GM23338 (cell line): ENCODE data around the gene NIPA2.

Experiments used
- CREB1 ChIP-seq: fragments of 250-450 bp; sonication (Bioruptor Pico); IDR thresholded peaks from 2 replicates; pipeline ENCODE4 v1.5.0; 2020; ENCODE audit warnings: low read depth, mild to moderate bottlenecking, moderate library complexity
- CTCF ChIP-seq, 2 experiments: fragments of 200-600 bp in 1 of 2; sonication (generic) in 1 of 2; conservative IDR thresholded peaks; 2 replicates each; pipeline versions ENCODE4 v1.5.1 to v1.6.1; 2016 to 2017; ENCODE audit warnings: antibody characterized with exemption in 2 of 2, low read depth in 2 of 2, mild to moderate bottlenecking in 2 of 2, moderate library complexity in 1 of 2
- ETS1 ChIP-seq: IDR thresholded peaks from 2 replicates; pipeline ENCODE4 v1.6.1; 2016; ENCODE audit warnings: antibody characterized with exemption
- EZH2 ChIP-seq: fragments of 200-600 bp; sonication (generic); IDR thresholded peaks from one replicate; pipeline ENCODE4 v1.8.0; 2017; ENCODE audit warnings: antibody characterized with exemption, mild to moderate bottlenecking, low read depth; ENCODE audit not compliant: unreplicated experiment
- EZH2phosphoT487 ChIP-seq: fragments of 200-600 bp; sonication (generic); IDR thresholded peaks from one replicate; pipeline ENCODE4 v1.8.1; 2018; ENCODE audit warnings: antibody characterized with exemption; ENCODE audit not compliant: unreplicated experiment
- JUNB ChIP-seq: IDR thresholded peaks from one replicate; pipeline ENCODE4 v1.6.1; 2016; ENCODE audit warnings: antibody characterized with exemption; ENCODE audit not compliant: unreplicated experiment
- POLR2AphosphoS5 ChIP-seq: IDR thresholded peaks from 2 replicates; pipeline ENCODE4 v1.6.1; 2016; ENCODE audit warnings: antibody characterized with exemption, low read depth
- REST ChIP-seq: IDR thresholded peaks from one replicate; pipeline ENCODE4 v1.6.1; 2018; ENCODE audit warnings: antibody characterized with exemption; ENCODE audit not compliant: unreplicated experiment
- STAT1 ChIP-seq: IDR thresholded peaks from one replicate; pipeline ENCODE4 v1.6.1; 2016; ENCODE audit warnings: antibody characterized with exemption; ENCODE audit not compliant: unreplicated experiment
- ZNF114 ChIP-seq: fragments of 250-450 bp; sonication (Bioruptor Pico); IDR thresholded peaks from 2 replicates; pipeline ENCODE4 v1.5.0; 2020; ENCODE audit warnings: mild to moderate bottlenecking, moderate library complexity
- ZNF331 ChIP-seq: fragments of 250-450 bp; sonication (Bioruptor Pico); IDR thresholded peaks from 2 replicates; pipeline ENCODE4 v1.5.0; 2020; ENCODE audit warnings: low read depth, mild to moderate bottlenecking, moderate library complexity

- no peak for TF ChIP-seq CTCF (conservative IDR thresholded peaks at IDR 0.05; ENCODE audit: low read depth in 2 of 2)
- TF ChIP-seq EZH2phosphoT487: no peak
- no peak for TF ChIP-seq CREB1
- no peak for TF ChIP-seq POLR2AphosphoS5
- no peak for TF ChIP-seq ZNF331 (CRISPR knock-in tag)
- no peak for TF ChIP-seq REST
- no peak for TF ChIP-seq JUNB
- TF ChIP-seq STAT1: no peak
- TF ChIP-seq EZH2: no peak
- no peak for TF ChIP-seq ZNF114 (CRISPR knock-in tag)
- TF ChIP-seq ETS1: no peak
Measured at GRCh38 chr15:22851513-22851912, 13.0 kb downstream of the NIPA2 start.
